RWPE2 (cell line): ENCODE data around the gene GMDS.

Source experiments
- ATAC-seq: fragments of 200-7000 bp; cut with Tn5 transposase; 3 replicates; pipeline ENCODE4 v1.9.1; 2021; ENCODE audit warnings: low read depth
- DNase-seq: peaks from one replicate; pipeline ENCODE4 v3.0.0-alpha.2; 2020; ENCODE audit warnings: low spot score
- H3K27ac ChIP-seq: fragments of 450-650 bp; 2 replicates; pipeline ENCODE4 v1.5.1; 2017; ENCODE audit warnings: mild to moderate bottlenecking; ENCODE audit not compliant: poor library complexity, severe bottlenecking
- H3K27me3 ChIP-seq: fragments of 250-450 bp; sonication (Bioruptor Pico); 2 replicates; pipeline ENCODE4 v1.5.1; 2021; ENCODE audit warnings: mild to moderate bottlenecking, moderate library complexity; ENCODE audit not compliant: insufficient read depth, poor library complexity, severe bottlenecking
- H3K36me3 ChIP-seq: fragments of 250-450 bp; sonication (Bioruptor Pico); 2 replicates; pipeline ENCODE4 v1.5.1; 2020; ENCODE audit warnings: low read depth, mild to moderate bottlenecking, moderate library complexity
- H3K4me1 ChIP-seq: fragments of 250-450 bp; sonication (Bioruptor Pico); 2 replicates; pipeline ENCODE4 v1.5.1; 2021; ENCODE audit warnings: mild to moderate bottlenecking, moderate library complexity; ENCODE audit not compliant: insufficient read depth, poor library complexity, severe bottlenecking
- H3K4me3 ChIP-seq: fragments of 250-450 bp; sonication (Bioruptor Pico); 2 replicates; pipeline ENCODE4 v1.5.1; 2021; ENCODE audit warnings: mild to moderate bottlenecking, moderate library complexity; ENCODE audit not compliant: severe bottlenecking
- H3K9me3 ChIP-seq: fragments of 250-450 bp; sonication (Bioruptor Pico); 2 replicates; pipeline ENCODE4 v1.5.1; 2021; ENCODE audit warnings: mild to moderate bottlenecking, moderate library complexity; ENCODE audit not compliant: severe bottlenecking
- CTCF ChIP-seq: fragments of 450-650 bp; IDR thresholded peaks from one replicate; pipeline ENCODE4 v1.5.1; 2017; ENCODE audit warnings: mild to moderate bottlenecking, moderate library complexity; ENCODE audit not compliant: poor library complexity, severe bottlenecking

The GMDS gene

DNA sequence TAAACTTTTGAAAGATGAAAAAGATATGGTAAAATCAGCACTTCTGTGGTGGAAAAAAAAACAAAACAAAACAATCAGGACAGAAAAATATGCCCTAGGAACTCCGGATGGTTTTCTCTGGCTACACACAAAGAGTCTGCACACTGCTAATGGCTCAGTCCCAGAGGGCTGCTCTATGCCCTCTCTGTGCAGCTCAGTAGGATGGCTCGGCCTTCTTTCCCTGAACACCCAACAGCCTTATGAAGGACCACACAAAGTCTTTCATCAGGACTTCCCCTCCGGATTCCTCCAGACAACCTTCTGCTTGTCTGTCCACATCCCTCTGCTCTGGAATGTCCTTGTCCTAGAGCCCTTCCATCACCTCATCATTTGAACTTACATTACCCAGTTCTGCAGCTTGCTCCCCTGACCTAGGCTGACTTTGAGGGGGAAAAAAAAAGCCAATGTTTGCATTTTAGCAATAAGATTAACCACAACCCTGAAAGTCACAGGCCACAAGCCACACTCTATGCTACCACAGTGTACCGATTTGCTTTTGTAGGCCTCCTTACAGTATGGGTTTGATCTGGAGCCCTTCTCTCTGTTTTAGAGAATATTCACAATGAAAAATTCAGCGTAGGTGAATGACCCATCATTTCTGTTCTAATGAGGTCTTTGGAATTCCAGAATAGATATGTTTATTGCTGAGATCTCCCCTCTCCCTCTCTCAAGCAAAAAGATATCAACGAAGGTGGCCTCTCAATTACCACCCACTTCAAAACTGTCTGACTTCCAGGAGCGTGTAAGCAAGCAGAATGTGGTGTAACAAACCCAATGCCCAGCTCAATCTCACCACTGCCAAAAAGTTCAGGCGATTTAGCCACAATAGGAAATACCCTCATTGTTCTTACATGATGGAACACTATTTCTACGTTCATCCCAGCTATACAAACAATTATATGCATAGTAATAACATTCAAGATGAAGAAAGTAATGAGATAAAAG is 164.0 kb downstream of the GMDS start:
- H3K27me3 ChIP-seq, result no peaks in the 10 kb centered on the region
- DNase-seq (no peak), ATAC-seq (no peak)
- H3K9me3 ChIP-seq, result no peaks in the 10 kb centered on the region
- H3K4me1 ChIP-seq, result no peaks in the 10 kb centered on the region
- no peak overlapping the region for H3K4me3 ChIP-seq
- H3K27ac ChIP-seq, result no peak overlapping the region
- H3K36me3 ChIP-seq, result no peaks in the 10 kb centered on the region
- no peak for TF ChIP-seq CTCF

DNA sequence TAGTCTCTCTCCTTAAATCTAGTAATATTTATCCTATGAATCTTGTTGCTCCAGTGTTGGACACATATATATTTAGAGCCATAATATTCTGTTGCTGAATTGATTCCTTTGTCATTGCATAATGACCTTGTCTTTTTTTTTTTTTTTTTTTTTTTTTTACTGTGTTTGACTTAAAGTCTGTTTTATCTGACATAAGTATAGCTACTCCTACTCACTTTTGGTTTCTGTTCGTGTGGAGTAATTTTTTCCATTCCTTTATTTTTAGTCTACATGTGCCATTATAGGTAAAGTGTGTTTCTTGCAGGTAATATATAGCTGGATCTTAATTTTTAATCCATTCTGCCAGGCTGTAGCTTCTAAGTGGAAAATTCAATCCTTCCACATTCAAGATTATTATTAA is 166.5 kb downstream of the GMDS start:
- H3K4me3 ChIP-seq, result no peak overlapping the region
- no peaks in the 10 kb centered on the region for H3K36me3 ChIP-seq
- no peak overlapping the region for H3K27ac ChIP-seq
- H3K9me3 ChIP-seq, result no peaks in the 10 kb centered on the region
- no peaks in the 10 kb centered on the region for H3K4me1 ChIP-seq
- TF ChIP-seq CTCF, result no peak
- ATAC-seq (no peak), DNase-seq (no peak)
- H3K27me3 ChIP-seq, result no peaks in the 10 kb centered on the region

DNA sequence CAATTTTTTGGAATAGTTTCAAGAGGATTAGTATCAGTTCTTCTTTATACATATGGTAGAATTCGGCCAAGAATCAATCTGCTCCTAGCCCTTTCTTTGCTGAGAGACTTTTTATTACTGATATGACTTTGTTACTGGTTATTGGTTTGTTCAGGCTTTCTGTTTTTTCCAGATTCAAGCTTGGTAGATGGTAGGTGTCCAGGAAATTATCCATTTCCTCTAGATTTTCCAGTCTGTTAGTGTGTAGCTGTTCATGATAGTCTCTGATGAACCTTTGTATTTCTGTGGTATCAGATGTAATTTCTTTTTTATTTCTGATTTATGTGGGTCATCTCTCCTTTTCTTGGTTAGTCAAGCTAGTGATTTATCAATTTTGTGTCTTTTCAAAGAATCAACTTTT is 167.6 kb downstream of the GMDS start:
- no peak for TF ChIP-seq CTCF
- no peaks in the 10 kb centered on the region for H3K27me3 ChIP-seq
- ATAC-seq, result no peak
- no peaks in the 10 kb centered on the region for H3K4me1 ChIP-seq
- H3K27ac ChIP-seq, result no peak overlapping the region
- no peak overlapping the region for H3K4me3 ChIP-seq
- no peaks in the 10 kb centered on the region for H3K36me3 ChIP-seq
- DNase-seq, result no peak
- no peaks in the 10 kb centered on the region for H3K9me3 ChIP-seq

DNA sequence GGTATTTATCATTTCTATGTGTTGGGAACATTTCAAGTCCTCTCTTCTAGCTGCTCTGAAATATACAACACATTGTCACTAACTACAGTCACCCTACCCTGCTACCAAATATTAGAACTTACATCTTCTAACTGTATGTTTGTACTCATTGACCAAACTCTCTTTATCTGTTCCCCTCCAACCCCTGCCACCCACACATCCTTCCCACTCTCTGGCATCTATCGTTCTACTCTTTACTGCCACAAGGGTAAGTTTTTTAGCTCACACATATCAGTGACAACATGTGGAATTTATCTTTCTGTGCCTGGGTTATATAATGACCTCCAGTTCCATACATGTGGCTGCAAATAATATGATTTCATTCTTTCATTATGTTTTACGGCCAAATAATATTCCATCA is 171.9 kb downstream of the GMDS start:
- no peak for ATAC-seq
- TF ChIP-seq CTCF, result no peak
- no peak for DNase-seq
- Histone ChIP-seq H3K9me3 (no peaks in the 10 kb centered on the region), H3K27me3 (no peaks in the 10 kb centered on the region), H3K27ac (no peak overlapping the region), H3K36me3 (no peaks in the 10 kb centered on the region), H3K4me3 (no peak overlapping the region), H3K4me1 (no peaks in the 10 kb centered on the region)

DNA sequence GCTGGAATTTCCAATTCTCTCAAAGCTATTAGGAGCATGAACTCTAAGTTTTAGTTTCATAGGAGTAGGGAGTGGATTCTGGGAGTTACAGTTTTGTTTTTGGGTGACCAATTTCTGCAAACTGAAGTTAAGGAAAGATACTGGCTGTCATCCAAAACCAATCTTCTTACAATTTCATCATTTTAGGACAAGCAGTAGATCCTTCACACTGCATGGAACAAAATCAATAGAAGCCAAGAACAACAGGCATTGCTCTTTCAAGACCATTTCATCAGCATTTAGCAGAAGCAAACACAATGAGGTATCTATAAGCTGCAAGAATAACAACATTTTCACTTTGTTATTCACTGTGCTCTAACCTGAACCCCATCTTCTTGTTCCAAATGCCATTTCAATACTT is 173.0 kb downstream of the GMDS start:
- no peaks in the 10 kb centered on the region for H3K36me3 ChIP-seq
- H3K9me3 ChIP-seq, result no peaks in the 10 kb centered on the region
- DNase-seq (no peak), ATAC-seq (no peak)
- no peak overlapping the region for H3K27ac ChIP-seq
- no peak overlapping the region for H3K4me3 ChIP-seq
- no peak for TF ChIP-seq CTCF
- no peaks in the 10 kb centered on the region for H3K4me1 ChIP-seq
- H3K27me3 ChIP-seq, result no peaks in the 10 kb centered on the region
